OCI-LY7 (cell line): ENCODE data around the gene ACER2. TPM values are rescaled to one million over a fixed set of nuclear protein-coding genes. Genes with fewer than 3 reads are reported as not detected.

ENCODE experiments used
- BruUV-seq: library from RNA; stranded (reverse); fragments of 400-500 nt; replicated peaks from 2 replicates; lab custom pipeline; 2021; lab: Mats Ljungman, UMichigan
- CTCF ChIA-PET: fragments of 300-600 bp; sonication (Branson Sonifier 250); formaldehyde crosslinking; loops from one replicate; lab custom pipeline; 2022; ENCODE audit warnings: antibody characterized with exemption; ENCODE audit not compliant: unreplicated experiment; lab: Charles Lee
- POLR2A ChIA-PET: fragments of 300-600 bp; sonication (Branson Sonifier 250); formaldehyde crosslinking; loops from one replicate; lab custom pipeline; 2022; ENCODE audit warnings: antibody characterized with exemption; lab: Charles Lee
- DNase-seq: peaks from one replicate; pipeline ENCODE4 v3.0.0-alpha.2; 2015; ENCODE audit warnings: low spot score
- H2AFZ ChIP-seq: fragments of 200-600 bp; sonication (generic), shearing (Covaris generic); 2 replicates; pipeline ENCODE4 v1.6.1; 2014; ENCODE audit warnings: mild to moderate bottlenecking, antibody characterized with exemption, low read length, moderate library complexity
- H3K27ac ChIP-seq: fragments of 200-600 bp; sonication (generic); 2 replicates; pipeline ENCODE4 v1.5.1; 2014; ENCODE audit warnings: mixed run types, low read depth, mild to moderate bottlenecking, moderate library complexity, low read length, inconsistent platforms; ENCODE audit not compliant: poor library complexity, severe bottlenecking
- H3K36me3 ChIP-seq: fragments of 200-600 bp; sonication (generic); 2 replicates; pipeline ENCODE4 v1.6.1; 2014; ENCODE audit warnings: mild to moderate bottlenecking, antibody characterized with exemption, low read length, moderate library complexity, mixed read lengths; ENCODE audit not compliant: insufficient read depth
- H3K4me1 ChIP-seq: fragments of 200-600 bp; sonication (generic); 2 replicates; pipeline ENCODE4 v1.5.1; 2014; ENCODE audit warnings: mild to moderate bottlenecking, low read length; ENCODE audit not compliant: insufficient read depth, poor library complexity, severe bottlenecking
- H3K4me2 ChIP-seq: fragments of 200-600 bp; sonication (generic); 2 replicates; pipeline ENCODE4 v1.6.1; 2014; ENCODE audit warnings: mild to moderate bottlenecking, low read length
- H3K4me3 ChIP-seq: fragments of 200-600 bp; sonication (generic); 2 replicates; pipeline ENCODE4 v1.5.1; 2014; ENCODE audit warnings: mild to moderate bottlenecking, low read depth, low read length; ENCODE audit not compliant: poor library complexity, severe bottlenecking
- H3K79me2 ChIP-seq: fragments of 200-600 bp; sonication (generic); 2 replicates; pipeline ENCODE4 v1.6.1; 2016; ENCODE audit warnings: low read depth, mild to moderate bottlenecking, low read length, moderate library complexity, mixed read lengths; ENCODE audit not compliant: insufficient read depth
- H3K9me2 ChIP-seq: fragments of 200-600 bp; sonication (generic); 2 replicates; pipeline ENCODE4 v1.6.1; 2016; ENCODE audit warnings: mild to moderate bottlenecking, low read length, mixed read lengths; ENCODE audit not compliant: insufficient read depth
- H3K9me3 ChIP-seq: fragments of 200-600 bp; sonication (generic); 2 replicates; pipeline ENCODE4 v1.6.1; 2014; ENCODE audit warnings: mild to moderate bottlenecking, mixed run types, low read length, mixed read lengths
- H4K20me1 ChIP-seq: fragments of 200-600 bp; sonication (generic); 2 replicates; pipeline ENCODE4 v1.6.1; 2014; ENCODE audit warnings: mild to moderate bottlenecking, antibody characterized with exemption, low read length, moderate library complexity, mixed read lengths; ENCODE audit not compliant: insufficient read depth
- CTCF ChIP-seq: fragments of 200-600 bp; sonication (generic); conservative IDR thresholded peaks from 2 replicates; pipeline ENCODE4 v1.5.1; 2014; ENCODE audit warnings: mild to moderate bottlenecking, antibody characterized with exemption, low read length, moderate library complexity, mixed read lengths
- EZH2phosphoT487 ChIP-seq: fragments of 200-600 bp; sonication (generic); IDR thresholded peaks from 2 replicates; pipeline ENCODE4 v1.6.1; 2018; ENCODE audit warnings: low read depth, borderline replicate concordance, mild to moderate bottlenecking, mixed run types, antibody characterized with exemption, low read length, moderate library complexity, mixed read lengths
- intact Hi-C: fragments of 100-400 bp; cut with micrococcal nuclease; formaldehyde crosslinking; loops from one replicate; pipeline ENCODE4 v1.10.0; 2022; ENCODE audit not compliant: unreplicated experiment
- total RNA-seq, 2 experiments: library from RNA; depleted of rRNA in 1 of 2; stranded (reverse); fragments of >200 nt in 1 of 2; shearing (Covaris generic) in 1 of 2; gene quantifications; 2 replicates each; pipeline ENCODE4 v1.2.3, GENCODE V29; 2014 to 2022

Gene ACER2
- total RNA-seq, 2 experiments from 2014 or later = 1.4 to 1.8 TPM

- TF ChIP-seq EZH2phosphoT487 (no peak), CTCF (no peak)
- BruUV-seq = no TSS peak
- POLR2A ChIA-PET = interaction anchor here (1.0 kb wide), 2 partner anchors 16 to 19 kb away, joined by 3 read pairs; no protein-coding TSS in a partner anchor
- peak overlapping the region; percentile 4 for H3K27ac ChIP-seq
- intact Hi-C loops = no loop called here
- no peak overlapping the region for H2AFZ ChIP-seq
- peaks cover 42% of the 10 kb centered on the region for H3K79me2 ChIP-seq
- H3K4me2 ChIP-seq = 0 out of 2 replicates have a peak overlapping the region, but pooled peaks have one; percentile 93
- H3K4me1 ChIP-seq = peaks cover 30% of the 10 kb centered on the region
- no peak overlapping the region for H3K4me3 ChIP-seq
- peaks cover 79% of the 10 kb centered on the region for H3K36me3 ChIP-seq
- CTCF ChIA-PET = interaction anchor here (0.5 kb wide), 1 partner anchor 202 kb away, joined by 3 read pairs; no protein-coding TSS in a partner anchor
- H4K20me1 ChIP-seq = peaks cover 50% of the 10 kb centered on the region
- no peaks in the 10 kb centered on the region for H3K9me2 ChIP-seq
- no peak for DNase-seq
- H3K9me3 ChIP-seq = no peaks in the 10 kb centered on the region
These were observed 33.3 kb upstream of the ACER2 start for GRCh38 chr9:19375538-19375937.

GRCh38 chr9:19376931-19377330 is 31.9 kb upstream of the ACER2 start:
- Histone ChIP-seq H3K4me3 (peak overlapping the region; percentile 96), H3K9me2 (no peaks in the 10 kb centered on the region), H3K4me1 (peaks cover 41% of the 10 kb centered on the region), H3K4me2 (peak overlapping the region; percentile 93), H3K79me2 (peaks cover 49% of the 10 kb centered on the region), H3K9me3 (no peaks in the 10 kb centered on the region), H4K20me1 (peaks cover 50% of the 10 kb centered on the region), H3K36me3 (peaks cover 73% of the 10 kb centered on the region), H3K27ac (peak overlapping the region; percentile 75), H2AFZ (no peak overlapping the region)
- TF ChIP-seq CTCF (no peak), EZH2phosphoT487 (no peak)
- CTCF ChIA-PET = interaction anchor here (0.5 kb wide), 1 partner anchor 1246 kb away, joined by 3 read pairs; the partner anchor contains the start of gene MLLT3
- no TSS peak for BruUV-seq
- intact Hi-C loops = no loop called here
- POLR2A ChIA-PET = interaction anchor here (0.5 to 1.5 kb wide), 3 partner anchors 144 to 1445 kb away, joined by 3 to 4 read pairs (median 4); no protein-coding TSS in a partner anchor
- DNase-seq = no peak

GRCh38 chr9:19378164-19378563 is 30.6 kb upstream of the ACER2 start:
- Histone ChIP-seq H3K9me2 (no peaks in the 10 kb centered on the region), H3K4me3 (peak overlapping the region; percentile 96), H3K79me2 (peaks cover 49% of the 10 kb centered on the region), H2AFZ (no peak overlapping the region), H3K4me2 (peak overlapping the region; percentile 93), H4K20me1 (peaks cover 48% of the 10 kb centered on the region), H3K4me1 (peaks cover 42% of the 10 kb centered on the region), H3K9me3 (no peaks in the 10 kb centered on the region), H3K27ac (peak overlapping the region; percentile 75), H3K36me3 (peaks cover 68% of the 10 kb centered on the region)
- POLR2A ChIA-PET = interaction anchor here (1.5 kb wide), 1 partner anchor 146 kb away, joined by 4 read pairs; no protein-coding TSS in a partner anchor
- CTCF ChIA-PET = no interaction called here
- no peak for DNase-seq
- intact Hi-C loops = no loop called here
- TF ChIP-seq CTCF (no peak), EZH2phosphoT487 (no peak)
- BruUV-seq = no TSS peak
